GM21576 (cell line): Measurements from ENCODE around the gene NRF1.

Experiments
- ATAC-seq: cut with Tn5 transposase; IDR thresholded peaks from one replicate; pipeline ENCODE4 v1.9.1; 2021; ENCODE audit warnings: mild to moderate bottlenecking, moderate library complexity; ENCODE audit not compliant: unreplicated experiment

The NRF1 gene

GRCh38 chr7:129678606-129679005, 67.1 kb downstream of the NRF1 start:
- no peak for ATAC-seq

GRCh38 chr7:129680400-129680799, 68.9 kb downstream of the NRF1 start:
- ATAC-seq, result no peak

GRCh38 chr7:129684777-129685176, 73.3 kb downstream of the NRF1 start:
- no peak for ATAC-seq

- ATAC-seq, result no peak
Observed at GRCh38 chr7:129686063-129686462, 74.5 kb downstream of the NRF1 start.

GRCh38 chr7:129688503-129689222, 77.1 kb downstream of the NRF1 start:
- no peak for ATAC-seq

- no peak for ATAC-seq
Observed at GRCh38 chr7:129689995-129690581, 78.6 kb downstream of the NRF1 start.

- no peak for ATAC-seq
Observed at GRCh38 chr7:129690701-129691100, 79.2 kb downstream of the NRF1 start.

- no peak for ATAC-seq
Observed at GRCh38 chr7:129698516-129699418, 87.2 kb downstream of the NRF1 start.

GRCh38 chr7:129702316-129702715, 90.8 kb downstream of the NRF1 start:
- no peak for ATAC-seq

GRCh38 chr7:129702761-129703338, 91.3 kb downstream of the NRF1 start:
- no peak for ATAC-seq

GRCh38 chr7:129703751-129704150, 92.2 kb downstream of the NRF1 start:
- no peak for ATAC-seq

- no peak for ATAC-seq
Observed at GRCh38 chr7:129707910-129708499, 96.5 kb downstream of the NRF1 start.

- no peak for ATAC-seq
Observed at GRCh38 chr7:129713544-129713943, 102.0 kb downstream of the NRF1 start.

GRCh38 chr7:129714514-129715063, 103.1 kb downstream of the NRF1 start:
- ATAC-seq, result no peak

- ATAC-seq, result no peak
Observed at GRCh38 chr7:129719980-129720732, 108.6 kb downstream of the NRF1 start.

- ATAC-seq, result no peak
Observed at GRCh38 chr7:129721068-129721467, 109.5 kb downstream of the NRF1 start.

- no peak for ATAC-seq
Observed at GRCh38 chr7:129723679-129724078, 112.2 kb downstream of the NRF1 start.

GRCh38 chr7:129724796-129725195, 113.3 kb downstream of the NRF1 start:
- ATAC-seq, result no peak

GRCh38 chr7:129728875-129729467, 117.5 kb downstream of the NRF1 start:
- ATAC-seq, result no peak

GRCh38 chr7:129729511-129729910, 118.0 kb downstream of the NRF1 start:
- ATAC-seq, result no peak
